ENCODE results near the gene ORAI2.
"Not testable (repeated sequence)": the region's sequence is repeated elsewhere in the genome, so short reads cannot be mapped to it uniquely, and the experiment has no call there.

- TF ChIP-seq CTCF, POLR2A (IDR thresholded peaks at IDR 0.05): not testable (repeated sequence)
Observed at GRCh38 chr7:102493220-102493935, 60.0 kb downstream of the ORAI2 start.
